Peyer's patch (tissue), 4 donors: ENCODE data around the gene HCST.

Source experiments
- CTCF ChIP-seq, 6 experiments: fragments of 450-650 bp in 4 of 6; fragments of 200-600 bp in 2 of 6; sonication (generic) in 1 of 6; IDR thresholded peaks; one replicate each; pipeline ENCODE4 v1.5.1; 2017 to 2019; ENCODE audit warnings: antibody characterized with exemption in 6 of 6, mild to moderate bottlenecking in 3 of 6, moderate library complexity in 1 of 6
- POLR2A ChIP-seq, 2 donors: fragments of 450-650 bp; IDR thresholded peaks; one replicate each; pipeline ENCODE4 v1.5.1; 2017; ENCODE audit warnings: antibody characterized with exemption in 2 of 2, mild to moderate bottlenecking in 2 of 2, moderate library complexity in 2 of 2

- TF ChIP-seq CTCF (IDR thresholded peaks at IDR 0.05) (no peak), POLR2A (IDR thresholded peaks at IDR 0.05) (no peak)
Observed at GRCh38 chr19:35905178-35905727, 2.9 kb downstream of the HCST start.
